ENCODE results near the gene POU2AF2.
A peak's percentile ranks its signal among the peaks of the same experiment; 100 is the strongest.

Gene POU2AF2

GRCh38 chr11:111299101-111300026, 53.8 kb downstream of the POU2AF2 start:
- TF ChIP-seq POU2F2 (IDR thresholded peaks at IDR 0.05; ENCODE audit: low read depth, low read length), result no peak
- no peak for TF ChIP-seq POLR2AphosphoS5 (IDR thresholded peaks at IDR 0.05; ENCODE audit: low read depth, low read length)
- TF ChIP-seq POLR2A (IDR thresholded peaks at IDR 0.05; ENCODE audit: low read depth, low read length), result no peak
- no peak for TF ChIP-seq PAX5 (IDR thresholded peaks at IDR 0.05; ENCODE audit: insufficient read depth, low read length, severe bottlenecking)
- TF ChIP-seq TAF1 (IDR thresholded peaks at IDR 0.05; ENCODE audit: low read depth, low read length), result no peak
- no peak for TF ChIP-seq SPI1 (IDR thresholded peaks at IDR 0.05; ENCODE audit: low read depth, low read length)
- peak; percentile 91 for FAIRE-seq
- peak; percentile 52 for DNase-seq (ENCODE audit: insufficient read length, low spot score)

GRCh38 chr11:111300569-111300968, 55.0 kb downstream of the POU2AF2 start:
- no peak for TF ChIP-seq POLR2AphosphoS5 (IDR thresholded peaks at IDR 0.05; ENCODE audit: low read depth, low read length)
- no peak for TF ChIP-seq TAF1 (IDR thresholded peaks at IDR 0.05; ENCODE audit: low read depth, low read length)
- no peak for TF ChIP-seq SPI1 (IDR thresholded peaks at IDR 0.05; ENCODE audit: low read depth, low read length)
- TF ChIP-seq POU2F2 (IDR thresholded peaks at IDR 0.05; ENCODE audit: low read depth, low read length), result no peak
- no peak for TF ChIP-seq POLR2A (IDR thresholded peaks at IDR 0.05; ENCODE audit: low read depth, low read length)
- no peak for FAIRE-seq
- no peak for DNase-seq (ENCODE audit: insufficient read length, low spot score)

- DNase-seq (ENCODE audit: insufficient read length, low spot score), result no peak
- FAIRE-seq, result no peak
- TF ChIP-seq POU2F2 (IDR thresholded peaks at IDR 0.05; ENCODE audit: low read depth, low read length) (no peak), SPI1 (IDR thresholded peaks at IDR 0.05; ENCODE audit: low read depth, low read length) (peak; percentile 86)
Observed at GRCh38 chr11:111301004-111301841, 55.7 kb downstream of the POU2AF2 start.

GRCh38 chr11:111301842-111302118, 56.3 kb downstream of the POU2AF2 start:
- no peak for FAIRE-seq
- TF ChIP-seq POLR2AphosphoS5 (IDR thresholded peaks at IDR 0.05; ENCODE audit: low read depth, low read length) (no peak), POU2F2 (IDR thresholded peaks at IDR 0.05; ENCODE audit: low read depth, low read length) (no peak), TAF1 (IDR thresholded peaks at IDR 0.05; ENCODE audit: low read depth, low read length) (no peak), POLR2A (IDR thresholded peaks at IDR 0.05; ENCODE audit: low read depth, low read length) (no peak), PAX5 (IDR thresholded peaks at IDR 0.05; ENCODE audit: insufficient read depth, low read length, severe bottlenecking) (no peak), SPI1 (IDR thresholded peaks at IDR 0.05; ENCODE audit: low read depth, low read length) (no peak)
- DNase-seq (ENCODE audit: insufficient read length, low spot score), result no peak

- DNase-seq (ENCODE audit: insufficient read length, low spot score) (no peak), FAIRE-seq (no peak)
- no peak for TF ChIP-seq POLR2AphosphoS5 (IDR thresholded peaks at IDR 0.05; ENCODE audit: low read depth, low read length)
- no peak for TF ChIP-seq TAF1 (IDR thresholded peaks at IDR 0.05; ENCODE audit: low read depth, low read length)
- TF ChIP-seq POLR2A (IDR thresholded peaks at IDR 0.05; ENCODE audit: low read depth, low read length), result no peak
- no peak for TF ChIP-seq POU2F2 (IDR thresholded peaks at IDR 0.05; ENCODE audit: low read depth, low read length)
- no peak for TF ChIP-seq PAX5 (IDR thresholded peaks at IDR 0.05; ENCODE audit: insufficient read depth, low read length, severe bottlenecking)
- no peak for TF ChIP-seq SPI1 (IDR thresholded peaks at IDR 0.05; ENCODE audit: low read depth, low read length)
Observed at GRCh38 chr11:111302298-111302697, 56.8 kb downstream of the POU2AF2 start.

- DNase-seq (ENCODE audit: insufficient read length, low spot score) (no peak), FAIRE-seq (no peak)
- TF ChIP-seq TAF1 (IDR thresholded peaks at IDR 0.05; ENCODE audit: low read depth, low read length), result no peak
- TF ChIP-seq SPI1 (IDR thresholded peaks at IDR 0.05; ENCODE audit: low read depth, low read length), result no peak
- no peak for TF ChIP-seq POLR2A (IDR thresholded peaks at IDR 0.05; ENCODE audit: low read depth, low read length)
- TF ChIP-seq PAX5 (IDR thresholded peaks at IDR 0.05; ENCODE audit: insufficient read depth, low read length, severe bottlenecking), result no peak
- no peak for TF ChIP-seq POLR2AphosphoS5 (IDR thresholded peaks at IDR 0.05; ENCODE audit: low read depth, low read length)
- TF ChIP-seq POU2F2 (IDR thresholded peaks at IDR 0.05; ENCODE audit: low read depth, low read length), result no peak
Observed at GRCh38 chr11:111303461-111303860, 57.9 kb downstream of the POU2AF2 start.

GRCh38 chr11:111305162-111305802, 59.8 kb downstream of the POU2AF2 start:
- no peak for DNase-seq (ENCODE audit: insufficient read length, low spot score)
- FAIRE-seq, result no peak
- TF ChIP-seq PAX5 (IDR thresholded peaks at IDR 0.05; ENCODE audit: insufficient read depth, low read length, severe bottlenecking) (no peak), POU2F2 (IDR thresholded peaks at IDR 0.05; ENCODE audit: low read depth, low read length) (no peak), POLR2A (IDR thresholded peaks at IDR 0.05; ENCODE audit: low read depth, low read length) (no peak), TAF1 (IDR thresholded peaks at IDR 0.05; ENCODE audit: low read depth, low read length) (no peak), POLR2AphosphoS5 (IDR thresholded peaks at IDR 0.05; ENCODE audit: low read depth, low read length) (no peak), SPI1 (IDR thresholded peaks at IDR 0.05; ENCODE audit: low read depth, low read length) (no peak)

DNA sequence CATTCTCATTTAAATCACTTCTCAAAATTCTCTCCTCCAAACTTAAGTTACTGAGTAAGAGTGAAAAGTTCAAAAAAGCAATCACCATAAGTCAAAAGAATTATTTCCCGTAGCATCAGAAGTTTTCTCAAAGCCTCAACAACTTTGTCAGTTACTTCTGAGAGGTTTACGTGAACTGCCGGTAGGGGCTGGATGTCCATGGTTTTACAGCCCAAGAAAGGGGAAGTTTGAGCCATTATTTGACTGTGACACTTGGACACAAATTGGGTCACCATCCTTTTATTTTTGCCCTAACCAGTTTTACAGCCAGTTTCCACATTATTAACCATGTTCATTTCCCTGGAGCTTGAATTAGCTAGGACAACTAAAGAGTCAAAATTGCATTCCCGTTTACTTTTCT, 60.4 kb downstream of the POU2AF2 start:
- DNase-seq (ENCODE audit: insufficient read length, low spot score) (no peak), FAIRE-seq (no peak)
- TF ChIP-seq TAF1 (IDR thresholded peaks at IDR 0.05; ENCODE audit: low read depth, low read length) (no peak), POLR2A (IDR thresholded peaks at IDR 0.05; ENCODE audit: low read depth, low read length) (no peak), SPI1 (IDR thresholded peaks at IDR 0.05; ENCODE audit: low read depth, low read length) (no peak), POLR2AphosphoS5 (IDR thresholded peaks at IDR 0.05; ENCODE audit: low read depth, low read length) (no peak), PAX5 (IDR thresholded peaks at IDR 0.05; ENCODE audit: insufficient read depth, low read length, severe bottlenecking) (no peak), POU2F2 (IDR thresholded peaks at IDR 0.05; ENCODE audit: low read depth, low read length) (no peak)

DNA sequence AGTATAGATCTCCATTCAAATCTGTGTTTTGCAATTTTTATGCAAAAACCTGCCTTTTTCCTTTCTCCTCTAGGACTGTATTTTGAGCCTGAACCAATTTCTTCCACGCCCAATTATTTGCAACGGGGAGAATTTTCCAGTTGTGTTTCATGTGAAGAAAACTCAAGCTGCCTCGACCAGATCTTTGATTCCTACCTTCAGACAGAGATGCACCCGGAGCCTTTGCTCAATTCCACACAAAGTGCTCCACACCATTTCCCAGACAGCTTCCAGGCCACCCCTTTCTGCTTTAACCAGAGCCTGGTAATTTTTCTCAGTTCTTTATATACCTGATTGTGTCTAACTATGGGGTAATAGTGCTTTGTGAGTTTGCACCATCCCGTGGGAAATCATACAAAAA, 60.8 kb downstream of the POU2AF2 start:
- no peak for DNase-seq (ENCODE audit: insufficient read length, low spot score)
- FAIRE-seq, result no peak
- TF ChIP-seq POLR2AphosphoS5 (IDR thresholded peaks at IDR 0.05; ENCODE audit: low read depth, low read length) (no peak), POLR2A (IDR thresholded peaks at IDR 0.05; ENCODE audit: low read depth, low read length) (no peak), SPI1 (IDR thresholded peaks at IDR 0.05; ENCODE audit: low read depth, low read length) (no peak), TAF1 (IDR thresholded peaks at IDR 0.05; ENCODE audit: low read depth, low read length) (no peak), PAX5 (IDR thresholded peaks at IDR 0.05; ENCODE audit: insufficient read depth, low read length, severe bottlenecking) (no peak), POU2F2 (IDR thresholded peaks at IDR 0.05; ENCODE audit: low read depth, low read length) (no peak)

All from GM12891 (cell line).